Mesenchymal stem cell (in vitro differentiated cells and primary cell): ENCODE data around the gene LPP.
A peak's percentile ranks its signal among the peaks of the same experiment; 100 is the strongest.

Source experiments
- DNase-seq: peaks from one replicate; pipeline ENCODE4 v3.0.0-alpha.2; 2013
- H2AFZ ChIP-seq: one replicate; pipeline ENCODE4 v1.6.1; 2013; ENCODE audit warnings: low read depth, mild to moderate bottlenecking, control low read depth, inconsistent platforms, low read length, moderate library complexity
- H2AK5ac ChIP-seq: 2 replicates; pipeline ENCODE4 v1.6.1; 2013; ENCODE audit warnings: low read length, moderate library complexity, mild to moderate bottlenecking, inconsistent platforms; ENCODE audit not compliant: severe bottlenecking
- H2BK120ac ChIP-seq: one replicate; pipeline ENCODE4 v1.6.1; 2013; ENCODE audit warnings: low read depth, mild to moderate bottlenecking, inconsistent platforms, low read length, moderate library complexity
- H2BK12ac ChIP-seq, 2 experiments: one replicate each; pipeline ENCODE4 v1.6.1; 2013; ENCODE audit warnings: inconsistent platforms in 2 of 2, low read length in 2 of 2, mild to moderate bottlenecking in 2 of 2, moderate library complexity in 2 of 2, control low read depth in 1 of 2
- H2BK15ac ChIP-seq: one replicate; pipeline ENCODE4 v1.6.1; 2013; ENCODE audit warnings: mild to moderate bottlenecking, low read depth, inconsistent platforms; ENCODE audit not compliant: poor library complexity, severe bottlenecking
- H2BK5ac ChIP-seq: 2 replicates; pipeline ENCODE4 v1.6.1; 2013; ENCODE audit warnings: low read depth, mild to moderate bottlenecking, low read length, control low read depth, inconsistent platforms; ENCODE audit not compliant: poor library complexity, severe bottlenecking
- H3K14ac ChIP-seq, 2 experiments: one replicate each; pipeline ENCODE4 v1.6.1; 2013; ENCODE audit warnings: inconsistent platforms in 2 of 2, low read length in 2 of 2, control low read depth in 1 of 2, mild to moderate bottlenecking in 1 of 2, moderate library complexity in 1 of 2
- H3K18ac ChIP-seq, 2 experiments: one replicate each; pipeline ENCODE4 v1.6.1; 2013; ENCODE audit warnings: inconsistent platforms in 2 of 2, low read length in 2 of 2, control low read depth in 1 of 2, low read depth in 1 of 2, mild to moderate bottlenecking in 1 of 2
- H3K23ac ChIP-seq, 2 experiments: one replicate each; pipeline ENCODE4 v1.6.1; 2013; ENCODE audit warnings: inconsistent platforms in 2 of 2, low read length in 2 of 2, mild to moderate bottlenecking in 2 of 2, moderate library complexity in 2 of 2, control low read depth in 1 of 2
- H3K27ac ChIP-seq: 2 replicates; pipeline ENCODE4 v1.5.1; 2013; ENCODE audit warnings: mild to moderate bottlenecking, moderate library complexity, low read length, control low read depth, inconsistent platforms; ENCODE audit not compliant: poor library complexity, severe bottlenecking
- H3K27me3 ChIP-seq, 2 experiments: 2 replicates each; pipeline versions ENCODE4 v1.6.1 to v1.7.0; 2013; ENCODE audit warnings: low read length in 2 of 2, mild to moderate bottlenecking in 2 of 2, moderate library complexity in 2 of 2, control low read depth in 1 of 2, inconsistent platforms in 1 of 2; ENCODE audit not compliant: control insufficient read depth in 1 of 2, insufficient read depth in 1 of 2
- H3K36me3 ChIP-seq, 2 experiments: 2 replicates each; pipeline versions ENCODE4 v1.6.1 to v1.7.0; 2013; ENCODE audit warnings: low read length in 2 of 2, control low read depth in 1 of 2, inconsistent platforms in 1 of 2, low read depth in 1 of 2, mild to moderate bottlenecking in 1 of 2; ENCODE audit not compliant: insufficient read depth in 2 of 2, control insufficient read depth in 1 of 2
- H3K4ac ChIP-seq, 2 experiments: one replicate each; pipeline ENCODE4 v1.6.1; 2013; ENCODE audit warnings: inconsistent platforms in 2 of 2, low read length in 2 of 2, mild to moderate bottlenecking in 2 of 2, moderate library complexity in 2 of 2, control low read depth in 1 of 2, low read depth in 1 of 2
- H3K4me1 ChIP-seq: 2 replicates; pipeline ENCODE4 v1.6.1; 2013; ENCODE audit warnings: low read depth, low read length, control low read depth; ENCODE audit not compliant: control insufficient read depth, insufficient read depth
- H3K4me2 ChIP-seq: 2 replicates; pipeline ENCODE4 v1.6.1; 2013; ENCODE audit warnings: low read length, mild to moderate bottlenecking, inconsistent platforms; ENCODE audit not compliant: poor library complexity, severe bottlenecking
- H3K4me3 ChIP-seq, 2 experiments: 2 replicates each; pipeline versions ENCODE4 v1.5.1 to v1.7.0; 2013; ENCODE audit warnings: low read length in 2 of 2, mild to moderate bottlenecking in 2 of 2, control low read depth in 1 of 2, low read depth in 1 of 2; ENCODE audit not compliant: insufficient read depth in 1 of 2
- H3K79me1 ChIP-seq: replicated peaks from 2 replicates; pipeline ENCODE4 v1.6.1; 2013; ENCODE audit warnings: mild to moderate bottlenecking, control low read depth, low read length, inconsistent platforms; ENCODE audit not compliant: poor library complexity, severe bottlenecking
- H3K9ac ChIP-seq: 2 replicates; pipeline ENCODE4 v1.7.0; 2013; ENCODE audit warnings: mild to moderate bottlenecking, low read length, moderate library complexity
- H3K9me3 ChIP-seq: 2 replicates; pipeline ENCODE4 v1.7.0; 2013; ENCODE audit warnings: mild to moderate bottlenecking, low read length; ENCODE audit not compliant: control insufficient read depth
- H4K8ac ChIP-seq: one replicate; pipeline ENCODE4 v1.6.1; 2013; ENCODE audit warnings: inconsistent platforms, mild to moderate bottlenecking, low read length, moderate library complexity
- H4K91ac ChIP-seq: one replicate; pipeline ENCODE4 v1.6.1; 2013; ENCODE audit warnings: mild to moderate bottlenecking, low read length, inconsistent platforms
- WGBS: methylation state at CpG from one replicate; pipeline ENCODE4 v1.1.7; 2013; ENCODE audit warnings: mixed read lengths; 5-methylcytosine and 5-hydroxymethylcytosine counted together

Gene LPP

DNA sequence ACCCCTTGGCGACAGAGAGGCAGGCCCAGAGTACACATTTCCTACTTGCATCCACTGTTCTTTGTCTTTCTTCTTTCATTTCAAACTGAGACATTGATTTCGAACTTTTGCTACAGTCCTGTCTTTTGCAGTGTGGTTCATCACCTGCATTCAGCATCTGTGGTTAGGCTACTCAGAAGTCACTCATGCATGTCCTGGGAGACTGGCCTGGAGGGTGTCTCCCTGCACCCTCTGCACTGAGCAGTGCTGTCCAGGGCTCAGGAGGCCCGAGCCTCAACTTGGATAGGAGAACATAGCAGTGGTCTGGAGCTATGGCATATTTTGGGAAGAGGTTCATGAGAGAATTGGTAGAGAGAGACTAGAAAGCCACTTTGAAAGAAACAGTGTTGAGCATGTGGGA is 777.6 kb downstream of the LPP start:
- Histone ChIP-seq H3K23ac (no peak overlapping the region), H2BK5ac (no peak overlapping the region), H3K9ac (peak overlapping the region; percentile 50), H3K18ac (no peak overlapping the region), H3K27me3 (no peaks in the 10 kb centered on the region), H2AFZ (no peak overlapping the region), H3K4ac (no peak overlapping the region), H4K8ac (no peak overlapping the region), H3K4me2 (no peak overlapping the region), H3K79me1 (no peaks in the 10 kb centered on the region), H3K9me3 (no peaks in the 10 kb centered on the region), H3K36me3 (no peaks in the 10 kb centered on the region), H3K4me3 (no peak overlapping the region), H3K14ac (no peak overlapping the region), H2AK5ac (no peak overlapping the region), H3K27ac (no peak overlapping the region), H2BK12ac (no peak overlapping the region), H2BK15ac (no peak overlapping the region), H4K91ac (no peak overlapping the region), H2BK120ac (no peak overlapping the region), H3K4me1 (peaks cover 4% of the 10 kb centered on the region)
- WGBS: 91% methylated on average over 3 of the region's 3 CpGs
- no peak for DNase-seq

DNA sequence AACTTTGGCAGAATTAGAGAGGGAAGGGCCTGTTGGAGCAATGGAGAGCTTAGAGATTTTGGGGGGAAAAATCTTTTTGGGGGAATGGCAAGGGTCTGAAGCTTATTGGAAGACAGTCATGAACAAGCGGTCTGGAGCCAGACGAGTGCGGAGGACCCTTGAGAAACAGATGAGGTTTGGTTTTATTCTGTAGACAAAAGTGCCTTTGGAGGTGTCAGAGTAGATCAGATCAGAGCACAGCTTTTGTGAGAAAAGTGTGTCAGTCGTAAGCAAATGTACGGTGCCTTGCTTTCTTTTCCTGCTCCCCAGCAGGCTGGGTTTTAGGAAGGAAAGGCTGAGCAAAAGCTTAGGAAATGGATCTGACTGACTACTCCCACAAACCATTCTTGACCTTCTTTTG is 781.0 kb downstream of the LPP start:
- Histone ChIP-seq H2BK15ac (no peak overlapping the region), H2BK12ac (no peak overlapping the region), H3K27me3 (no peaks in the 10 kb centered on the region), H2BK120ac (no peak overlapping the region), H3K9ac (no peak overlapping the region), H3K14ac (no peak overlapping the region), H2AFZ (no peak overlapping the region), H3K9me3 (no peaks in the 10 kb centered on the region), H2BK5ac (no peak overlapping the region), H3K79me1 (no peaks in the 10 kb centered on the region), H3K23ac (no peak overlapping the region), H3K18ac (no peak overlapping the region), H3K4me2 (no peak overlapping the region), H2AK5ac (no peak overlapping the region), H3K4me3 (no peak overlapping the region), H3K27ac (no peak overlapping the region), H4K8ac (no peak overlapping the region), H4K91ac (no peak overlapping the region), H3K4ac (no peak overlapping the region), H3K36me3 (no peaks in the 10 kb centered on the region), H3K4me1 (peaks cover 4% of the 10 kb centered on the region)
- 98% methylated on average over 4 of the region's 5 CpGs for WGBS
- DNase-seq: no peak

DNA sequence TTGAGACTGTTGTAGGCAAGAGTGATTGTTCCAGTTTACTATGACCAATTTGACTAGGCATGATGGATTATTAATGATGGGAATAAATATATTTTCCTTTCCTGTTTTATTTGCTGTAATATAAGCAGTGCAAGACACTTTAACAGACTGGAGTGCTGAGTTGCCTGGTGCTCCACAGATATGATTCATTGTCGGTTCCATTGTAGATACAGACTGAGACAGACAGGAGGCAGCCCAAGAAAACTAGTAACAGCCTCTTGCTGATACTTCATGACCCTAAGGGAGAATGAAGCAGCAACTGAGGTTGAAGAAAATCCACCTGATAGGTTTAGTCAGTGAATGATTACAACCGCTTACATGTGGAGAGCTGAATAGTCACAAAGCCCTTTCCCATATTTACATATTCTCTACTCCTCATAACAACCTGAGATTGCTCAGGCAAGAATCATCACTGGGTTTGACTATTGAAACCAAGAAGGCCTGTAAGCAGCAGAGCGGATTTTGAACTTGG is 782.7 kb downstream of the LPP start:
- Histone ChIP-seq H2BK15ac (no peak overlapping the region), H3K4me3 (no peak overlapping the region), H3K36me3 (no peaks in the 10 kb centered on the region), H3K23ac (no peak overlapping the region), H3K18ac (no peak overlapping the region), H3K79me1 (no peaks in the 10 kb centered on the region), H4K91ac (no peak overlapping the region), H2AK5ac (peak overlapping the region; percentile 54), H2BK5ac (no peak overlapping the region), H3K4me1 (peaks cover under 1% of the 10 kb centered on the region), H3K9me3 (no peaks in the 10 kb centered on the region), H3K27me3 (no peaks in the 10 kb centered on the region), H2BK120ac (no peak overlapping the region), H3K4ac (no peak overlapping the region), H3K4me2 (no peak overlapping the region), H2AFZ (no peak overlapping the region), H3K9ac (no peak overlapping the region), H3K27ac (no peak overlapping the region), H4K8ac (no peak overlapping the region), H2BK12ac (no peak overlapping the region), H3K14ac (no peak overlapping the region)
- 89% methylated on average over 3 of the region's 3 CpGs for WGBS
- DNase-seq: no peak

DNA sequence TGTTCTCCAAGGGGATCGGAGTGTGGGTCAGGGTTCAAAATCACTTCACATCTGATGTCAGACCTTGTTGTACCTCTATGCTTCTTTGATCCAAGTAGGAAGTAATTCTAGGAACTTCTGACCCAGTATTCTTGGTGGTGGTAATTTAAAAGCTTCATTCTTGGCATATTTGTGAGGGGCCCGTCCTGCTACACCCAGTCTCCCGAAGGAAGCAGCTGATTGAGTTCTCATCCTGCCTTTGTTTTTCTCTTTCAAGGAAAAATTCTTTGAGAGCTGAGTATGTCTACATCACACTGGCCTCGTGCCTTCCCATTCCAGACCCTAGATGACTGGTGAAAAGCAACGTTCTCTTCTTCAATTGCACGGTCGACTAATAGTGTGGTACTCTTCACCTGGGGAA is 783.4 kb downstream of the LPP start:
- Histone ChIP-seq H2BK15ac (no peak overlapping the region), H3K4me1 (no peaks in the 10 kb centered on the region), H3K4ac (no peak overlapping the region), H3K27ac (no peak overlapping the region), H2BK120ac (no peak overlapping the region), H4K91ac (no peak overlapping the region), H3K27me3 (no peaks in the 10 kb centered on the region), H3K4me3 (no peak overlapping the region), H3K23ac (no peak overlapping the region), H2BK5ac (no peak overlapping the region), H4K8ac (no peak overlapping the region), H3K36me3 (no peaks in the 10 kb centered on the region), H3K14ac (no peak overlapping the region), H2AK5ac (no peak overlapping the region), H3K18ac (no peak overlapping the region), H3K9ac (no peak overlapping the region), H2BK12ac (no peak overlapping the region), H3K79me1 (no peaks in the 10 kb centered on the region), H3K4me2 (peak overlapping the region; percentile 27), H3K9me3 (no peaks in the 10 kb centered on the region), H2AFZ (no peak overlapping the region)
- WGBS: 52% methylated on average over 7 of the region's 7 CpGs
- no peak for DNase-seq
